ENCODE data around the gene CXXC1. TPM values are rescaled to one million over a fixed set of nuclear protein-coding genes. Genes with fewer than 3 reads are reported as not detected.

The CXXC1 gene
- total and polyA plus RNA-seq, 2 of the 13 experiments (the other 11 are each of a cell fraction or from before 2014, with no cell fraction given): 32.9 to 39.0 TPM

DNA sequence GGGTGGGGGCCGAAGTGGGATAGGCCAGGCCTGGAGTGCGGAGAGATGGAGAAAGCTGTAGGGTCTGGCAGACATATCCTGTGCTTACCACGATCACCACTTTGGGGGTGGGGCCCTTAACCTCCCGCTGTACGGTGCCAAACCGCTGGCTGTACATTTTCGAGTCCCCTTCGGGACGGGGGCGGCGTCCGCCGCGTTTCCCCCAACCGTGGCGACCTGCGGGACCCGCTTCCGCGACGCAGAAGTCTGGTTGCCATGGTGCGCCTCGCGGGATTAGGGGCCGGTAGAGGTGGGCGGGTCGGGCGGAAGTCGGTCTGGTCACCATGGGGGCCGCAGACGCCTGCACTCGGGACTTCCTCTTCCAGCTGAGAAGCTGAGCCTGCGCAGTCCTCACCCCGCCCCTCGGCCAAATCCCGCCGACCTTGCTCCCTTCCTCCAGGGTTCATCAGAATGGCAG, 21.2 kb downstream of the CXXC1 start, which contains the start of gene CFAP53 (continued):
- TF ChIP-seq, protein P1, sequence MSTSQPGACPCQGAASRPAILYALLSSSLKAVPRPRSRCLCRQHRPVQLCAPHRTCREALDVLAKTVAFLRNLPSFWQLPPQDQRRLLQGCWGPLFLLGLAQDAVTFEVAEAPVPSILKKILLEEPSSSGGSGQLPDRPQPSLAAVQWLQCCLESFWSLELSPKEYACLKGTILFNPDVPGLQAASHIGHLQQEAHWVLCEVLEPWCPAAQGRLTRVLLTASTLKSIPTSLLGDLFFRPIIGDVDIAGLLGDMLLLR (CRISPR knock-in tag; IDR thresholded peaks at IDR 0.05): no peak
- no peak for TF ChIP-seq JUN (CRISPR knock-in tag; IDR thresholded peaks at IDR 0.05)
- TF ChIP-seq, protein P2, sequence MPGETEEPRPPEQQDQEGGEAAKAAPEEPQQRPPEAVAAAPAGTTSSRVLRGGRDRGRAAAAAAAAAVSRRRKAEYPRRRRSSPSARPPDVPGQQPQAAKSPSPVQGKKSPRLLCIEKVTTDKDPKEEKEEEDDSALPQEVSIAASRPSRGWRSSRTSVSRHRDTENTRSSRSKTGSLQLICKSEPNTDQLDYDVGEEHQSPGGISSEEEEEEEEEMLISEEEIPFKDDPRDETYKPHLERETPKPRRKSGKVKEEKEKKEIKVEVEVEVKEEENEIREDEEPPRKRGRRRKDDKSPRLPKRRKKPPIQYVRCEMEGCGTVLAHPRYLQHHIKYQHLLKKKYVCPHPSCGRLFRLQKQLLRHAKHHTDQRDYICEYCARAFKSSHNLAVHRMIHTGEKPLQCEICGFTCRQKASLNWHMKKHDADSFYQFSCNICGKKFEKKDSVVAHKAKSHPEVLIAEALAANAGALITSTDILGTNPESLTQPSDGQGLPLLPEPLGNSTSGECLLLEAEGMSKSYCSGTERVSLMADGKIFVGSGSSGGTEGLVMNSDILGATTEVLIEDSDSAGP (CRISPR knock-in tag; IDR thresholded peaks at IDR 0.05; ENCODE audit: borderline replicate concordance): peak; percentile 47; the same call in 1 of the 2 replicates
- no peak for TF ChIP-seq HMG20A (CRISPR knock-in tag; IDR thresholded peaks at IDR 0.05; ENCODE audit: borderline replicate concordance)
- TF ChIP-seq, protein P3, sequence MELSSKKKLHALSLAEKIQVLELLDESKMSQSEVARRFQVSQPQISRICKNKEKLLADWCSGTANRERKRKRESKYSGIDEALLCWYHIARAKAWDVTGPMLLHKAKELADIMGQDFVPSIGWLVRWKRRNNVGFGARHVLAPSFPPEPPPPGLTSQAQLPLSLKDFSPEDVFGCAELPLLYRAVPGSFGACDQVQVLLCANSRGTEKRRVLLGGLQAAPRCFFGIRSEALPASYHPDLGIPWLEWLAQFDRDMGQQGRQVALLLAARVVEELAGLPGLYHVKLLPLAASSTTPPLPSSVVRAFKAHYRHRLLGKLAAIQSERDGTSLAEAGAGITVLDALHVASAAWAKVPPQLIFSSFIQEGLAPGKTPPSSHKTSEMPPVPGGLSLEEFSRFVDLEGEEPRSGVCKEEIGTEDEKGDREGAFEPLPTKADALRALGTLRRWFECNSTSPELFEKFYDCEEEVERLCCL (CRISPR knock-in tag; IDR thresholded peaks at IDR 0.05; ENCODE audit: borderline replicate concordance): no peak
- no peak for TF ChIP-seq ZNF10 (CRISPR knock-in tag; IDR thresholded peaks at IDR 0.05; ENCODE audit: borderline replicate concordance, low read depth)
- TF ChIP-seq ELF3 (CRISPR knock-in tag; IDR thresholded peaks at IDR 0.05): peak; percentile 72
- TF ChIP-seq POLR2AphosphoS5 (IDR thresholded peaks at IDR 0.05; ENCODE audit: low read depth, low read length): 0 out of 2 replicates have a peak, but pooled peaks have one; percentile 19
- TF ChIP-seq SOX13 (IDR thresholded peaks at IDR 0.05): no peak
- TF ChIP-seq SOX13 (CRISPR knock-in tag; conservative IDR thresholded peaks at IDR 0.05 in 1 of 2, IDR thresholded peaks at IDR 0.05 in 1 of 2): no peak
- no peak for TF ChIP-seq CENPX (CRISPR knock-in tag; IDR thresholded peaks at IDR 0.05)
- TF ChIP-seq ZNF775 (CRISPR knock-in tag; IDR thresholded peaks at IDR 0.05; ENCODE audit: borderline replicate concordance): no peak
- peak; percentile 52 for TF ChIP-seq XRCC5 (optimal IDR thresholded peaks at IDR 0.05; ENCODE audit: low read length)
- TF ChIP-seq HNRNPK (IDR thresholded peaks at IDR 0.05; ENCODE audit: low read depth, low read length, poor library complexity, severe bottlenecking): no peak
- TF ChIP-seq ZNF33B (CRISPR knock-in tag; IDR thresholded peaks at IDR 0.05): no peak
- peak in 1 of 2 experiments; percentile 29; a peak in 2 of 4 replicates for TF ChIP-seq POLR2A (IDR thresholded peaks at IDR 0.05; ENCODE audit: insufficient read depth in 1 of 2, low read depth in 2 of 2, low read length in 2 of 2)
- TF ChIP-seq ZNF572 (CRISPR knock-in tag; IDR thresholded peaks at IDR 0.05): no peak
- TF ChIP-seq, protein P4, sequence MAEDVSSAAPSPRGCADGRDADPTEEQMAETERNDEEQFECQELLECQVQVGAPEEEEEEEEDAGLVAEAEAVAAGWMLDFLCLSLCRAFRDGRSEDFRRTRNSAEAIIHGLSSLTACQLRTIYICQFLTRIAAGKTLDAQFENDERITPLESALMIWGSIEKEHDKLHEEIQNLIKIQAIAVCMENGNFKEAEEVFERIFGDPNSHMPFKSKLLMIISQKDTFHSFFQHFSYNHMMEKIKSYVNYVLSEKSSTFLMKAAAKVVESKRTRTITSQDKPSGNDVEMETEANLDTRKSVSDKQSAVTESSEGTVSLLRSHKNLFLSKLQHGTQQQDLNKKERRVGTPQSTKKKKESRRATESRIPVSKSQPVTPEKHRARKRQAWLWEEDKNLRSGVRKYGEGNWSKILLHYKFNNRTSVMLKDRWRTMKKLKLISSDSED (CRISPR knock-in tag; IDR thresholded peaks at IDR 0.05): no peak
- TF ChIP-seq, protein P5, sequence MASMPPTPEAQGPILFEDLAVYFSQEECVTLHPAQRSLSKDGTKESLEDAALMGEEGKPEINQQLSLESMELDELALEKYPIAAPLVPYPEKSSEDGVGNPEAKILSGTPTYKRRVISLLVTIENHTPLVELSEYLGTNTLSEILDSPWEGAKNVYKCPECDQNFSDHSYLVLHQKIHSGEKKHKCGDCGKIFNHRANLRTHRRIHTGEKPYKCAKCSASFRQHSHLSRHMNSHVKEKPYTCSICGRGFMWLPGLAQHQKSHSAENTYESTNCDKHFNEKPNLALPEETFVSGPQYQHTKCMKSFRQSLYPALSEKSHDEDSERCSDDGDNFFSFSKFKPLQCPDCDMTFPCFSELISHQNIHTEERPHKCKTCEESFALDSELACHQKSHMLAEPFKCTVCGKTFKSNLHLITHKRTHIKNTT (CRISPR knock-in tag; IDR thresholded peaks at IDR 0.05): no peak
- TF ChIP-seq, protein P6, sequence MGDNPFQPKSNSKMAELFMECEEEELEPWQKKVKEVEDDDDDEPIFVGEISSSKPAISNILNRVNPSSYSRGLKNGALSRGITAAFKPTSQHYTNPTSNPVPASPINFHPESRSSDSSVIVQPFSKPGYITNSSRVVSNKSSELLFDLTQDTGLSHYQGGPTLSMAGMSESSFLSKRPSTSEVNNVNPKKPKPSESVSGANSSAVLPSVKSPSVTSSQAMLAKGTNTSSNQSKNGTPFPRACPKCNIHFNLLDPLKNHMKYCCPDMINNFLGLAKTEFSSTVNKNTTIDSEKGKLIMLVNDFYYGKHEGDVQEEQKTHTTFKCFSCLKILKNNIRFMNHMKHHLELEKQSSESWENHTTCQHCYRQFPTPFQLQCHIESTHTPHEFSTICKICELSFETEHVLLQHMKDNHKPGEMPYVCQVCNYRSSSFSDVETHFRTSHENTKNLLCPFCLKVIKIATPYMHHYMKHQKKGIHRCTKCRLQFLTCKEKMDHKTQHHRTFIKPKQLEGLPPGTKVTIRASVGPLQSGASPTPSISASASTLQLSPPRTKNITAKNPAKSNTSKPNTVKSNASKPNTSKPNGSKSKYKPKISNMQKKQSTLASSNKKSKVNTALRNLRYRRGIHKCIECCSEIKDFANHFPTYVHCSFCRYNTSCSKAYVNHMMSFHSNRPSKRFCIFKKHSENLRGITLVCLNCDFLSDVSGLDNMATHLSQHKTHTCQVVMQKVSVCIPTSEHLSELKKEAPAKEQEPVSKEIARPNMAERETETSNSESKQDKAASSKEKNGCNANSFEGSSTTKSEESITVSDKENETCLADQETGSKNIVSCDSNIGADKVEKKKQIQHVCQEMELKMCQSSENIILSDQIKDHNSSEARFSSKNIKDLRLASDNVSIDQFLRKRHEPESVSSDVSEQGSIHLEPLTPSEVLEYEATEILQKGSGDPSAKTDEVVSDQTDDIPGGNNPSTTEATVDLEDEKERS (CRISPR knock-in tag; IDR thresholded peaks at IDR 0.05): no peak
- TF ChIP-seq MEIS1 (CRISPR knock-in tag; IDR thresholded peaks at IDR 0.05; ENCODE audit: borderline replicate concordance): no peak
- peak; percentile 96 for TF ChIP-seq HDAC1 (CRISPR knock-in tag; IDR thresholded peaks at IDR 0.05)
